Measurements from ENCODE around the gene FUT3.

DNA sequence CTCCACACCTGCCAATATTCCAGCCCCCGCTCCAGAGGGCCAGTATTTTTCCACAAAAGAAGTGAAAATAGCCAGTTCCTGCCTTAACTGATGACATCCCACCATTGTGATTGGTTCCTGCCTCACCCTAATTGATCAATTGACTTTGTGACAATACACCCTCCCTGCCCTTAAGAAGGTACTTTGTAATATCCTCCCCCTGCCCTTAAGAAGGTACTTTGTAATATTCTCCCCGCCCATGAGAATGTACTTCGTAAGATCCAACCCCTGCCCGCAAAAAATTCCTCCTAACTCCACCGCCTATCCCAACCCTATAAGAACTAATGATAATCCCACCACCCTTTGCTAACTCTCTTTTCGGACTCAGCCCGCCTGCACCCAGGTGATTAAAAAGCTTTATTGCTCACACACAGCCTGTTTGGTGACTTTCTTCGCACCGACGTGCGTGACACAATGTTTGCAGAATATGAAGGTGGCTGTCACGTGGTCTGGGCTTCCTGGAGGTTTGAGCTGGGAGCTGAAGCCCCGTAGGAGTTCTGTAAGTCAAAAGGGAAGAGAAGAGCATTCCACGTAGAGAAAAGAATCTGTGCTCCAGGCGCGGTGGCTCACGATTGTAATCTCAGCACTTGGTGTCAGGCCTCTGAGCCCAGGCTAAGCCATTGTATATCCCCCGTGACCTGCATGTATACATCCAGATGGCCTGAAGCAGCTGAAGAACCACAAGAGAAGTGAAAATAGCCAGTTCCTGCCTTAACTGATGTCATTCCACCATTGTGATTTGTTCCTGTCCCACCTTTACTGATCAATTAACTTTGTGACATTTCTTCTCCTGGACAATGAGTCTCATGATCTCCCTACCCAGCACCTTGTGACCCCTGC, 6.2 kb upstream of the FUT3 start:
- TF ChIP-seq SMC3 (IDR thresholded peaks at IDR 0.05; ENCODE audit: low read depth, low read length) (no peak), POLR2AphosphoS5 (IDR thresholded peaks at IDR 0.05; ENCODE audit: low read depth, low read length) (no peak), EZH2phosphoT487 (IDR thresholded peaks at IDR 0.05; ENCODE audit: borderline replicate concordance, low read depth) (no peak), GABPA (IDR thresholded peaks at IDR 0.05; ENCODE audit: low read depth) (no peak), RXRA (IDR thresholded peaks at IDR 0.05; ENCODE audit: borderline replicate concordance, low read depth) (no peak), RAD21 (IDR thresholded peaks at IDR 0.05; ENCODE audit: low read length) (no peak), FOXM1 (IDR thresholded peaks at IDR 0.05; ENCODE audit: low read depth) (no peak), TEAD4 (IDR thresholded peaks at IDR 0.05; ENCODE audit: borderline replicate concordance, insufficient read depth) (no peak), EP300 (IDR thresholded peaks at IDR 0.05; ENCODE audit: borderline replicate concordance in 1 of 2, low read depth in 1 of 2, low read length in 1 of 2) (no peak), NFIC (IDR thresholded peaks at IDR 0.05; ENCODE audit: borderline replicate concordance) (no peak)
- TF ChIP-seq, protein P1, sequence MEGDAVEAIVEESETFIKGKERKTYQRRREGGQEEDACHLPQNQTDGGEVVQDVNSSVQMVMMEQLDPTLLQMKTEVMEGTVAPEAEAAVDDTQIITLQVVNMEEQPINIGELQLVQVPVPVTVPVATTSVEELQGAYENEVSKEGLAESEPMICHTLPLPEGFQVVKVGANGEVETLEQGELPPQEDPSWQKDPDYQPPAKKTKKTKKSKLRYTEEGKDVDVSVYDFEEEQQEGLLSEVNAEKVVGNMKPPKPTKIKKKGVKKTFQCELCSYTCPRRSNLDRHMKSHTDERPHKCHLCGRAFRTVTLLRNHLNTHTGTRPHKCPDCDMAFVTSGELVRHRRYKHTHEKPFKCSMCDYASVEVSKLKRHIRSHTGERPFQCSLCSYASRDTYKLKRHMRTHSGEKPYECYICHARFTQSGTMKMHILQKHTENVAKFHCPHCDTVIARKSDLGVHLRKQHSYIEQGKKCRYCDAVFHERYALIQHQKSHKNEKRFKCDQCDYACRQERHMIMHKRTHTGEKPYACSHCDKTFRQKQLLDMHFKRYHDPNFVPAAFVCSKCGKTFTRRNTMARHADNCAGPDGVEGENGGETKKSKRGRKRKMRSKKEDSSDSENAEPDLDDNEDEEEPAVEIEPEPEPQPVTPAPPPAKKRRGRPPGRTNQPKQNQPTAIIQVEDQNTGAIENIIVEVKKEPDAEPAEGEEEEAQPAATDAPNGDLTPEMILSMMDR (IDR thresholded peaks at IDR 0.05): no peak
- TF ChIP-seq, protein P2, sequence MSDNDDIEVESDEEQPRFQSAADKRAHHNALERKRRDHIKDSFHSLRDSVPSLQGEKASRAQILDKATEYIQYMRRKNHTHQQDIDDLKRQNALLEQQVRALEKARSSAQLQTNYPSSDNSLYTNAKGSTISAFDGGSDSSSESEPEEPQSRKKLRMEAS (IDR thresholded peaks at IDR 0.05; ENCODE audit: low read depth): no peak
- TF ChIP-seq, protein P3, sequence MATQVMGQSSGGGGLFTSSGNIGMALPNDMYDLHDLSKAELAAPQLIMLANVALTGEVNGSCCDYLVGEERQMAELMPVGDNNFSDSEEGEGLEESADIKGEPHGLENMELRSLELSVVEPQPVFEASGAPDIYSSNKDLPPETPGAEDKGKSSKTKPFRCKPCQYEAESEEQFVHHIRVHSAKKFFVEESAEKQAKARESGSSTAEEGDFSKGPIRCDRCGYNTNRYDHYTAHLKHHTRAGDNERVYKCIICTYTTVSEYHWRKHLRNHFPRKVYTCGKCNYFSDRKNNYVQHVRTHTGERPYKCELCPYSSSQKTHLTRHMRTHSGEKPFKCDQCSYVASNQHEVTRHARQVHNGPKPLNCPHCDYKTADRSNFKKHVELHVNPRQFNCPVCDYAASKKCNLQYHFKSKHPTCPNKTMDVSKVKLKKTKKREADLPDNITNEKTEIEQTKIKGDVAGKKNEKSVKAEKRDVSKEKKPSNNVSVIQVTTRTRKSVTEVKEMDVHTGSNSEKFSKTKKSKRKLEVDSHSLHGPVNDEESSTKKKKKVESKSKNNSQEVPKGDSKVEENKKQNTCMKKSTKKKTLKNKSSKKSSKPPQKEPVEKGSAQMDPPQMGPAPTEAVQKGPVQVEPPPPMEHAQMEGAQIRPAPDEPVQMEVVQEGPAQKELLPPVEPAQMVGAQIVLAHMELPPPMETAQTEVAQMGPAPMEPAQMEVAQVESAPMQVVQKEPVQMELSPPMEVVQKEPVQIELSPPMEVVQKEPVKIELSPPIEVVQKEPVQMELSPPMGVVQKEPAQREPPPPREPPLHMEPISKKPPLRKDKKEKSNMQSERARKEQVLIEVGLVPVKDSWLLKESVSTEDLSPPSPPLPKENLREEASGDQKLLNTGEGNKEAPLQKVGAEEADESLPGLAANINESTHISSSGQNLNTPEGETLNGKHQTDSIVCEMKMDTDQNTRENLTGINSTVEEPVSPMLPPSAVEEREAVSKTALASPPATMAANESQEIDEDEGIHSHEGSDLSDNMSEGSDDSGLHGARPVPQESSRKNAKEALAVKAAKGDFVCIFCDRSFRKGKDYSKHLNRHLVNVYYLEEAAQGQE (IDR thresholded peaks at IDR 0.05; ENCODE audit: low read depth, low read length): no peak
- TF ChIP-seq, protein P4, sequence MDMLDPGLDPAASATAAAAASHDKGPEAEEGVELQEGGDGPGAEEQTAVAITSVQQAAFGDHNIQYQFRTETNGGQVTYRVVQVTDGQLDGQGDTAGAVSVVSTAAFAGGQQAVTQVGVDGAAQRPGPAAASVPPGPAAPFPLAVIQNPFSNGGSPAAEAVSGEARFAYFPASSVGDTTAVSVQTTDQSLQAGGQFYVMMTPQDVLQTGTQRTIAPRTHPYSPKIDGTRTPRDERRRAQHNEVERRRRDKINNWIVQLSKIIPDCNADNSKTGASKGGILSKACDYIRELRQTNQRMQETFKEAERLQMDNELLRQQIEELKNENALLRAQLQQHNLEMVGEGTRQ (IDR thresholded peaks at IDR 0.05; ENCODE audit: borderline replicate concordance, low read depth, low read length): no peak
